CD4-positive, alpha-beta T cell (primary cell): Measurements from ENCODE around the gene SENP6. TPM values are rescaled to one million over a fixed set of nuclear protein-coding genes. Genes with fewer than 3 reads are reported as not detected.
A peak's percentile ranks its signal among the peaks of the same experiment; 100 is the strongest.

Experiments used
- ATAC-seq: fragments of 200-7000 bp; cut with Tn5 transposase; one replicate; pipeline ENCODE4 v1.10.0; 2022; ENCODE audit warnings: mild to moderate bottlenecking; ENCODE audit not compliant: poor library complexity
- CTCF ChIA-PET: fragments of 350-600 bp; sonication (Branson Sonifier 250); formaldehyde crosslinking; loops from one replicate; lab custom pipeline; 2021; ENCODE audit warnings: antibody characterized with exemption, inconsistent platforms; lab: Charles Lee
- POLR2A ChIA-PET: fragments of 350-600 bp; sonication (Branson Sonifier 250); formaldehyde crosslinking; loops from one replicate; lab custom pipeline; 2021; ENCODE audit warnings: antibody characterized with exemption, inconsistent platforms; lab: Charles Lee
- DNase-seq, 14 experiments: peaks; one replicate each; pipeline ENCODE4 v3.0.0-alpha.2; 2013 to 2020; ENCODE audit warnings: mixed read lengths in 2 of 14
- H3K27ac ChIP-seq, 2 donors: one replicate each; pipeline versions ENCODE4 v1.5.1 to v1.7.0; 2013; ENCODE audit warnings: low read length in 2 of 2, low read depth in 1 of 2, mild to moderate bottlenecking in 1 of 2
- H3K27me3 ChIP-seq, 2 experiments: 1 replicate in 1 of 2; 2 replicates in 1 of 2; pipeline versions ENCODE4 v1.6.1 to v1.7.0; 2013; ENCODE audit warnings: low read length in 2 of 2, control low read depth in 1 of 2, mild to moderate bottlenecking in 1 of 2, moderate library complexity in 1 of 2; ENCODE audit not compliant: insufficient read depth in 2 of 2, control insufficient read depth in 1 of 2
- H3K36me3 ChIP-seq: one replicate; pipeline ENCODE4 v1.6.1; 2013; ENCODE audit warnings: low read length, control low read depth; ENCODE audit not compliant: insufficient read depth
- H3K4me1 ChIP-seq: one replicate; pipeline ENCODE4 v1.6.1; 2013; ENCODE audit warnings: low read length, control low read depth; ENCODE audit not compliant: insufficient read depth
- H3K4me3 ChIP-seq: one replicate; pipeline ENCODE4 v1.5.1; 2013; ENCODE audit warnings: mild to moderate bottlenecking, low read length, moderate library complexity
- H3K9me3 ChIP-seq, 2 experiments: 1 replicate in 1 of 2; 2 replicates in 1 of 2; pipeline versions ENCODE4 v1.6.1 to v1.7.0; 2013; ENCODE audit warnings: low read length in 2 of 2, mild to moderate bottlenecking in 2 of 2, control low read depth in 1 of 2, moderate library complexity in 1 of 2; ENCODE audit not compliant: control insufficient read depth in 1 of 2, insufficient read depth in 1 of 2
- H3K27ac Mint-ChIP-seq: one replicate; pipeline ENCODE4 v1.8.0; 2020; ENCODE audit warnings: mixed read lengths
- H3K27me3 Mint-ChIP-seq: one replicate; pipeline ENCODE4 v1.8.0; 2021; ENCODE audit warnings: mixed read lengths
- H3K36me3 Mint-ChIP-seq: one replicate; pipeline ENCODE4 v1.8.0; 2021; ENCODE audit warnings: low read depth, mixed read lengths
- H3K4me1 Mint-ChIP-seq: one replicate; pipeline ENCODE4 v1.8.0; 2021; ENCODE audit warnings: low read depth, mixed read lengths
- H3K4me3 Mint-ChIP-seq: one replicate; pipeline ENCODE4 v1.8.0; 2020; ENCODE audit warnings: mild to moderate bottlenecking, mixed read lengths
- H3K9me3 Mint-ChIP-seq: one replicate; pipeline ENCODE4 v1.8.0; 2020; ENCODE audit warnings: mixed read lengths
- CTCF ChIP-seq: fragments of 200-600 bp; IDR thresholded peaks from one replicate; pipeline ENCODE4 v1.8.0; 2022; ENCODE audit warnings: antibody characterized with exemption, mild to moderate bottlenecking
- intact Hi-C, 2 experiments: fragments of 100-400 bp; cut with DNase I in 1 of 2; cut with micrococcal nuclease in 1 of 2; formaldehyde crosslinking; loops; one replicate each; pipeline versions ENCODE4 v1.15.1 to v1.9.0; 2023 to 2025; cut with DNase I, micrococcal nuclease
- total RNA-seq, 174 experiments: library from RNA in 2 of 174; stranded (reverse) in 2 of 174; gene quantifications; one replicate each; pipeline ENCODE4 v1.2.3 and lab custom pipeline; 2021 to 2026

The SENP6 gene
- total RNA-seq, 2 experiments from 2014 or later = 82.0 to 94.8 TPM

DNA sequence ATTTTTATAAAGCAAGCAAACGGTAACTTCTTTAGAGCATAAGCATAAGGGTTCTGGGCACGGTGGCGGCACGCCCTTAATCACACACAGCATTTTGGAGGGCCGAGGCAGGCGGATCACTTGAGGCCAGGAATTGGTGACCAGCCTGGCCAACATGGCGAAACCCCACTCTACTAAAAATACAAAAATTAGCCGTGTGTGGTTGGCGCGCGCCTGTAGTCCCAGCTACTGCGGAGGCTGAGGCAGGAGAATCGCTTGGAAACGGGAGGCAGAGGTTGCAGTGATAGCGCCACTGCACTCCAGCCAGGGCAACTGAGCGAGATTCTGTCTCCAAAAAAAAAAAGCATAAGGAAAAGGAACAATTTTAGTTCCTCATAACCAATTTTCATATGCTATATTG is 2.6 kb downstream of the SENP6 start:
- no peak for DNase-seq
- H3K4me1 ChIP-seq = peaks cover 41% of the 10 kb centered on the region
- ATAC-seq = no peak
- TF ChIP-seq CTCF = no peak
- peaks cover 17% of the 10 kb centered on the region for H3K36me3 Mint-ChIP-seq
- no peaks in the 10 kb centered on the region for H3K9me3 ChIP-seq
- H3K9me3 Mint-ChIP-seq = no peaks in the 10 kb centered on the region
- H3K4me3 Mint-ChIP-seq = peak overlapping the region; percentile 96
- H3K27me3 ChIP-seq = no peaks in the 10 kb centered on the region
- intact Hi-C loops = loop anchor here in 1 of 2 experiments (2.0 to 5.0 kb wide), 4 partner anchors 17 to 1952 kb away; partner anchors contain the start of genes COX7A2, SLC17A5 and TMEM30A
- H3K4me3 ChIP-seq = peak overlapping the region; percentile 73
- no peak overlapping the region for H3K27ac ChIP-seq
- POLR2A ChIA-PET = interaction anchor here (3.4 kb wide), 1 partner anchor 8 kb away, joined by 32 read pairs; no protein-coding TSS in a partner anchor
- CTCF ChIA-PET = no interaction called here
- no peaks in the 10 kb centered on the region for H3K27me3 Mint-ChIP-seq
- H3K4me1 Mint-ChIP-seq = peaks cover 77% of the 10 kb centered on the region
- peak overlapping the region; percentile 99 for H3K27ac Mint-ChIP-seq
- H3K36me3 ChIP-seq = peaks cover 4% of the 10 kb centered on the region

DNA sequence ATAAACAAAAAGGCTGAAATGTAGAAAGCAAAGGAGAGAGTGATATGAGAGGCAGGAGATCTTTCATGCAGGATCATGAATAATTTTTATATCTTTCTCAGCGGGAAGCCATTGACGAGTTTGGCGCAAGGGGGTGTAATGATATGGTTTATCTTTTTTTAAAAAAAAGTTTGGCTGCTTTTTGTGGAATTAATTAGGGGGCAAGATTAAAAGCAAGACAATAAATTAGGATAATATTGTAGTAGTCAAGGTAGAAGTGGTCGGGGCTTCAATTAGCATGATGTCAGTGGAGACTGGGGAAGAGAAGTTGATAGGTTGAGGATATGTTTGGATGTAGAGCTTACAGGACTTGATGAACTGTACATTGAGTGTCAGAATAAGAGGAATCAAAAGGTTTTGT is 4.0 kb downstream of the SENP6 start:
- Histone ChIP-seq H3K4me1 (peaks cover 41% of the 10 kb centered on the region), H3K36me3 (peaks cover 4% of the 10 kb centered on the region), H3K9me3 (no peaks in the 10 kb centered on the region), H3K27me3 (no peaks in the 10 kb centered on the region), H3K4me3 (no peak overlapping the region), H3K27ac (no peak overlapping the region)
- no peak for TF ChIP-seq CTCF
- CTCF ChIA-PET = interaction anchor here (1.1 kb wide), 1 partner anchor 15 kb away, joined by 3 read pairs; no protein-coding TSS in a partner anchor
- Mint-ChIP-seq H3K36me3 (peaks cover 17% of the 10 kb centered on the region), H3K27ac (peak overlapping the region; percentile 35), H3K27me3 (no peaks in the 10 kb centered on the region), H3K9me3 (no peaks in the 10 kb centered on the region), H3K4me3 (peak overlapping the region; percentile 71), H3K4me1 (peaks cover 83% of the 10 kb centered on the region)
- DNase-seq (no peak), ATAC-seq (no peak)
- POLR2A ChIA-PET = no interaction called here
- intact Hi-C loops = loop anchor here in 1 of 2 experiments (2.0 kb wide), 1 partner anchor 15 kb away; no protein-coding TSS in a partner anchor

GRCh38 chr6:75608304-75608703 is 6.6 kb downstream of the SENP6 start:
- TF ChIP-seq CTCF = no peak
- Mint-ChIP-seq H3K9me3 (no peaks in the 10 kb centered on the region), H3K4me1 (peaks cover 93% of the 10 kb centered on the region), H3K27me3 (no peaks in the 10 kb centered on the region), H3K36me3 (peaks cover 6% of the 10 kb centered on the region), H3K4me3 (no peak overlapping the region), H3K27ac (peak overlapping the region; percentile 32)
- peaks cover 4% of the 10 kb centered on the region for H3K36me3 ChIP-seq
- peaks cover 50% of the 10 kb centered on the region for H3K4me1 ChIP-seq
- ATAC-seq (no peak), DNase-seq (no peak)
- H3K4me3 ChIP-seq = no peak overlapping the region
- no peak overlapping the region for H3K27ac ChIP-seq
- H3K9me3 ChIP-seq = no peaks in the 10 kb centered on the region
- ChIA-PET CTCF (interaction anchor here (0.7 kb wide), 1 partner anchor 15 kb away, joined by 4 read pairs; no protein-coding TSS in a partner anchor), POLR2A (interaction anchor here (1.3 kb wide), 1 partner anchor 9 kb away, joined by 3 read pairs; no protein-coding TSS in a partner anchor)
- H3K27me3 ChIP-seq = no peaks in the 10 kb centered on the region
- intact Hi-C loops = no loop called here
